Effector memory CD4-positive, alpha-beta T cell (primary cell): ENCODE data around the gene SLC39A11.

ENCODE experiments used
- DNase-seq, 3 donors: peaks; one replicate each; pipeline ENCODE4 v3.0.0-alpha.2; 2020
- H3K27ac ChIP-seq: 2 replicates; pipeline ENCODE4 v1.7.0; 2013; ENCODE audit warnings: mild to moderate bottlenecking, low read length, moderate library complexity; ENCODE audit not compliant: insufficient read depth, poor library complexity, severe bottlenecking
- H3K27me3 ChIP-seq: replicated peaks from 2 replicates; pipeline ENCODE4 v1.7.0; 2013; ENCODE audit warnings: mild to moderate bottlenecking, low read length; ENCODE audit not compliant: insufficient read depth, control insufficient read depth, poor library complexity, severe bottlenecking
- H3K36me3 ChIP-seq: 2 replicates; pipeline ENCODE4 v1.7.0; 2013; ENCODE audit warnings: mild to moderate bottlenecking, low read length, moderate library complexity; ENCODE audit not compliant: control insufficient read depth, insufficient read depth
- H3K4me1 ChIP-seq: 2 replicates; pipeline ENCODE4 v1.7.0; 2013; ENCODE audit warnings: low read length, mild to moderate bottlenecking; ENCODE audit not compliant: control insufficient read depth, insufficient read depth, poor library complexity, severe bottlenecking
- H3K4me3 ChIP-seq: 2 replicates; pipeline ENCODE4 v1.7.0; 2013; ENCODE audit warnings: low read length, low read depth, mild to moderate bottlenecking; ENCODE audit not compliant: insufficient read depth, poor library complexity, severe bottlenecking
- H3K9me3 ChIP-seq: 2 replicates; pipeline ENCODE4 v1.7.0; 2013; ENCODE audit warnings: mild to moderate bottlenecking, low read length, moderate library complexity; ENCODE audit not compliant: control insufficient read depth

SLC39A11 gene

DNA sequence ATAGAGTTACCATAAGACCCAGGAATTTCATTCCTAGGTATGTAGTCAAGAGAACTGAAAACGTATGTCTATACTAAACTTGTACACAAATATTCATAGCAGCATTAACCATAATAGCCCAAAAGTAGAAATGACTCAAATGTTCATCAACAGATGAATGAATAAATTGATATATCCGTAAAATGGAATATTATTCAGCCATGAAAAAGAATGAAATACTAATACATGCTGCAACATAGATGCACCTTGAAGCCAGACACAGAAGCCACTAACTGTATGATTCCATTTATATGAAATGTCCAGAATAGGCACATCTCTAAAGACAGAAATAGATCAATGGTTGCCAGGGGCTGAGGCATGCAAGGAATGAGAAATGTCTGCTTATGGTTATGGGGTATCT lies 484.1 kb downstream of the SLC39A11 start:
- H3K4me1 ChIP-seq: no peaks in the 10 kb centered on the region
- H3K27ac ChIP-seq: no peak overlapping the region
- H3K9me3 ChIP-seq: no peaks in the 10 kb centered on the region
- H3K27me3 ChIP-seq: no peaks in the 10 kb centered on the region
- no peaks in the 10 kb centered on the region for H3K36me3 ChIP-seq
- DNase-seq: no peak
- no peak overlapping the region for H3K4me3 ChIP-seq

DNA sequence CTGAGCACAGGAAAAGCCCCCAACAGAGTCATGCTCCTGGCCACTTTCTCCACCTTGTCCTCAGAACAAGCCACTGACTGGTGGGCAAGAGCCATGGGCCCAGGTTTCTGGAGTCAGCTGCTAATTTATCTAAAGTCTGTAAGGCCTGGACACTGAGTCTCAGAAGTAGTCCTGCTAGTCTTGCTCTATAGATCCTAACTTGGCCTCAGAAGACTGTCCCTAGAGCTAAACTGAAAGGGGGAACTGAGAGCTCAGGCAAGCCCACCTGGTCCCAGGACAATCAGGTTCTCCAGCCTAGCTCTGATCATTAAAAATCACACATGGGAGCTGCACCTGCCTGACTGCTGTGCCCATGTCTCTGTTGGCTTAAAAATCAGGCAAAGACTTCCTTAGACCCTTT lies 485.8 kb downstream of the SLC39A11 start:
- Histone ChIP-seq H3K9me3 (no peaks in the 10 kb centered on the region), H3K4me3 (no peak overlapping the region), H3K36me3 (no peaks in the 10 kb centered on the region), H3K27ac (no peak overlapping the region), H3K27me3 (no peaks in the 10 kb centered on the region), H3K4me1 (no peaks in the 10 kb centered on the region)
- DNase-seq: no peak

DNA sequence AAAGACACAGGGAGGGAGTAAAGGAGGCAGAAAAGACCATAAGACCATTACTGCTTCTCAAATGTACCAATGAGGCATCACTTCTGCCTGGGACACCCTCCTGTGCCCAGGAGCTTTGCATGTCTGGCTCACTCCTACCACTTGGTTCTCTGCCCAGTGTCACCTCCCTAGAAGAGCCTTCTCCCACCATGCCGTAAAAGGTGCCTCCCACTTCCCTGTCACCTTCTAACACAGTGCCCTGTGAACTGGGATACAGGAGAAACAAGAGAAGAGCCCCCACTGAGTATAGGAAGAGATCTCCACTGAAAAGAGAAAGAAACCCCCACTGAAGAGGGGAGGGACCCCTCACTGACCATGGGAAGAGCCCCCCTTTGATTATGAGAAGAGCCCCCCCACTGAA lies 486.9 kb downstream of the SLC39A11 start:
- Histone ChIP-seq H3K4me1 (no peaks in the 10 kb centered on the region), H3K4me3 (no peak overlapping the region)

DNA sequence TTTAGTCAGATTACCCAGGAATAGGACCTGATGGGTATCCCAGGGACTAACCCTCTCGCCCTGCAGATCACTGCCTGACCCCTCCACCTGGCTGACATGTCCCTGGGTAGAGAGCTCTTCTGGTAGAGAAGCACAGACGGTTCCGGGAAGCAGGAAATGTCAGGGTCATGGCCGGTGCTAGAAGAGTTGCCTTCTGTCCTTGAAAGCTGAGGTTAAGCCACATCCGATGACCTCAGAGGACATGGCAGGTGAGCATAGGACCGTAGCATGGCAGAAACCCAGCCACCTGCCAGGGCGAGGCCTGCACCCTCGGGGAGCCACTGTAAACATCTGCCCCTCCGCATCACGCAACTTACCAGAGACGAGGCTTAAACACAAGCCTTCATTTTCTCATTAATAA lies 488.0 kb downstream of the SLC39A11 start:
- H3K9me3 ChIP-seq: no peaks in the 10 kb centered on the region
- no peaks in the 10 kb centered on the region for H3K4me1 ChIP-seq
- no peaks in the 10 kb centered on the region for H3K27me3 ChIP-seq
- H3K36me3 ChIP-seq: no peaks in the 10 kb centered on the region
- H3K27ac ChIP-seq: no peak overlapping the region
- no peak for DNase-seq
- H3K4me3 ChIP-seq: no peak overlapping the region

More for the DNA sequence above, 486.9 kb downstream of the SLC39A11 start:
- H3K36me3 ChIP-seq: no peaks in the 10 kb centered on the region
- H3K9me3 ChIP-seq: no peaks in the 10 kb centered on the region
- H3K27ac ChIP-seq: no peak overlapping the region
- H3K27me3 ChIP-seq: no peaks in the 10 kb centered on the region
- no peak for DNase-seq

DNA sequence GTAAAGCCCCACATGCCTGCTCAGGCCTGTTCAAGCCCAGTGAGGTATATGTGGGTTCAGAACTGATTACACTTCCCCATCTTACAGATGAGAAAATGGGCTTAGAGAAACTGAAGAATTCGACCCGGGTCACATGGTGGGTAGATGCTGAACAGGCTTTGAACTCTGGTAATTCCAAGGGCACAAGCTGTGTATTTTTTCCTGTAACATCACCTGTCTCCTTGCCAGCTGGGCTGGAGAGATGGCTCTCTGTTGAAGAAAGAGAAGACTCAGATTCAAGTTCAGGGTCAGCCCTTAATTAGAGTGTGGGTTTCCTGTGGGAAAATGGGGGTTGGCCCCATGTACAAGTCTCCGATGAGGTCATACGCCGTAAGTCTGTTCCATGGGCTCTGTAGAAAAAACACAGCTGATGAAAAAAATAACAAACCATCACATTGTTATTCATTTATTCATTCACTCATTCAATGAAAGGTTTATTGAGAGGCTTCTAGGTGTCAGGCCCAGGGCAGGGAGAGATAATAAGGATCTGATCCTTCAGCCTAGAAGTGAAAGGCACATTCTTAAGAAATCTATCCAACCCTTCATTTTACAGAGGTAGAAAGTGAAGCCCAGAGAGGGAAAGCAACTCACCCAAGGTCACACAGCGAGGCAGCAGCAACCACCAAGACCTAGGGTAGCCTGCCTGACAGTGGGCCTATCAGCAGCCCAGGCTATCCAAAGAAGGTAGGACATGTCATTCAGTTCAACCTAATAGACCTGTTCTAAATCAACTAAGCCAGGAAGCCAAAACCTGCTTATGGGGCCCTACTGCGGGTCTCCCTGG lies 488.9 kb downstream of the SLC39A11 start:
- no peak for DNase-seq
- Histone ChIP-seq H3K27ac (no peak overlapping the region), H3K4me3 (no peak overlapping the region), H3K36me3 (no peaks in the 10 kb centered on the region), H3K4me1 (no peaks in the 10 kb centered on the region), H3K9me3 (no peaks in the 10 kb centered on the region), H3K27me3 (no peaks in the 10 kb centered on the region)

DNA sequence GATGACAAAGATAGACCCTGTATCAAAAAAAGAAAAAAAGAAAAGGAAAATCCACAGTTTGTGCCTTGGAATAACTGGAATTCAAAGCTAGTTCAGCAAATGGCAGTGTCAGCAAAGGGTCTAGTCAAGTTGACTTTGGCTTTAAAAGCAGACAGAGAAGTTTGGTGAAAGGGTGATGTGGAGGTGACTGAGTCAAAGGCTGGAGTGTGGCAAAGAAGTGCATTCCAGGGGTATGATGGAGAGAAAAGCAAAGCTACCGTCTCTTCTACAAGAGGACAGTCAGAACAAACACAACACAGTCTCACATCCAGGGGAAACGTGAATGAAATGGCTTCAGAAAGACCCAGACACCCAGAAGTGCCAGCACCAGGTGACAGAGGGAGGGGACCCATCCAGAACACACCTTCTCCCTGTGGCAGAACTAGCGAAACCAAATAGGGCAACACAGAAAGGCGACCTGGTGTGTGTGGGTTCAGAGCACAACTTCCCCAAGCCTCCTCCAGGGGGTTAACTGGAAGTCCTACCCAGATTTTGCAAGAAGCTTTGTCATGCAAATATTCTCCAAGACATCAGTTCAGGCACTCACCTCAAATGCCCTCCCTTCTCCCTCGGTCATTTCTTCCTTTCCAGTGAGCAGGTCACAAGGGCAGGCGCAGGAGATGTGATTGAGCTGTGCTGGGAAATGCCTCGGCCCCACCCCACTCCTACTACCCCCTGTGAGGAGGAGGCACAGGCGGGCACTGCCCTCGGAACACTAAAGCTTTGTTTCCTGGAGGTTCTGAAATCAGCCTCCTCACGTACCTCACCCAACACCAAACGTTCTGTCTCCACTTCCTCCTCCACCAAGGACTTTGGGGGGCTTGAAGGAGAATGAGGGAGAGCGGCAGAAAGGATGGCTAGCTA lies 489.7 kb downstream of the SLC39A11 start:
- Histone ChIP-seq H3K4me1 (no peaks in the 10 kb centered on the region), H3K27ac (no peak overlapping the region), H3K27me3 (no peaks in the 10 kb centered on the region), H3K9me3 (no peaks in the 10 kb centered on the region), H3K4me3 (no peak overlapping the region), H3K36me3 (no peaks in the 10 kb centered on the region)
- DNase-seq: no peak

GRCh38 chr17:72600934-72601333 lies 491.6 kb downstream of the SLC39A11 start:
- H3K4me1 ChIP-seq: no peaks in the 10 kb centered on the region
- no peak for DNase-seq
- no peak overlapping the region for H3K27ac ChIP-seq
- no peak overlapping the region for H3K4me3 ChIP-seq
- H3K27me3 ChIP-seq: no peaks in the 10 kb centered on the region
- no peaks in the 10 kb centered on the region for H3K36me3 ChIP-seq
- no peaks in the 10 kb centered on the region for H3K9me3 ChIP-seq

GRCh38 chr17:72599891-72600290 lies 492.6 kb downstream of the SLC39A11 start:
- Histone ChIP-seq H3K9me3 (no peaks in the 10 kb centered on the region), H3K27ac (no peak overlapping the region), H3K4me3 (no peak overlapping the region), H3K4me1 (no peaks in the 10 kb centered on the region), H3K36me3 (no peaks in the 10 kb centered on the region), H3K27me3 (no peaks in the 10 kb centered on the region)
- no peak for DNase-seq

GRCh38 chr17:72598695-72599094 lies 493.8 kb downstream of the SLC39A11 start:
- Histone ChIP-seq H3K36me3 (no peaks in the 10 kb centered on the region), H3K4me1 (no peaks in the 10 kb centered on the region), H3K27me3 (no peaks in the 10 kb centered on the region), H3K4me3 (no peak overlapping the region), H3K9me3 (no peaks in the 10 kb centered on the region), H3K27ac (no peak overlapping the region)
- DNase-seq: no peak
